GM10248 (cell line): ENCODE results near the gene CFAP97.

Experiments used
- CTCF ChIA-PET: fragments of 300-600 bp; sonication (Branson Sonifier 250); formaldehyde crosslinking; extraction: SDS; loops from one replicate; lab custom pipeline; 2021; ENCODE audit warnings: antibody characterized with exemption; lab: Yijun Ruan, JAX
- POLR2A ChIA-PET: fragments of 350-650 bp; sonication (Branson Sonifier 250); formaldehyde crosslinking; extraction: SDS; loops from one replicate; lab custom pipeline; 2020; ENCODE audit warnings: antibody characterized with exemption; lab: Yijun Ruan, JAX
- DNase-seq: peaks from one replicate; pipeline ENCODE4 v3.0.0; 2012; ENCODE audit errors: extremely low spot score
- CTCF ChIP-seq: IDR thresholded peaks from 2 replicates; pipeline ENCODE4 v1.5.1; 2012; ENCODE audit warnings: mild to moderate bottlenecking, low read depth; ENCODE audit errors: extremely low read depth, missing control alignments, control extremely low read depth

The CFAP97 gene

GRCh38 chr4:185151296-185151695 is 52.5 kb downstream of the CFAP97 start:
- ChIA-PET CTCF (interaction anchor here (0.8 to 1.6 kb wide), 5 partner anchors 8 to 259 kb away, joined by 3 to 7 read pairs (median 3); partner anchors contain the start of gene SLC25A4), POLR2A (no interaction called here)
- no peak for DNase-seq
- no peak for TF ChIP-seq CTCF

GRCh38 chr4:185149392-185149791 is 54.4 kb downstream of the CFAP97 start:
- CTCF ChIA-PET, result interaction anchor here (0.8 to 1.1 kb wide), 2 partner anchors 15 to 34 kb away, joined by 3 to 4 read pairs; no protein-coding TSS in a partner anchor
- TF ChIP-seq CTCF, result no peak
- DNase-seq, result no peak
- POLR2A ChIA-PET, result interaction anchor here (0.5 kb wide), 1 partner anchor 36 kb away, joined by 10 read pairs; no protein-coding TSS in a partner anchor

GRCh38 chr4:185145572-185145971 is 58.2 kb downstream of the CFAP97 start:
- ChIA-PET CTCF (interaction anchor here (0.7 to 3.5 kb wide), 7 partner anchors 9 to 104 kb away, joined by 3 to 18 read pairs (median 4); no protein-coding TSS in a partner anchor), POLR2A (no interaction called here)
- DNase-seq, result no peak
- TF ChIP-seq CTCF, result no peak

- CTCF ChIA-PET, result interaction anchor here (0.7 to 3.5 kb wide), 6 partner anchors 10 to 42 kb away, joined by 3 to 18 read pairs (median 4); no protein-coding TSS in a partner anchor
- POLR2A ChIA-PET, result no interaction called here
- no peak for TF ChIP-seq CTCF
- DNase-seq, result no peak
These were observed 59.1 kb downstream of the CFAP97 start for GRCh38 chr4:185144601-185145240.

GRCh38 chr4:185143601-185143969 is 60.2 kb downstream of the CFAP97 start:
- TF ChIP-seq CTCF, result no peak
- POLR2A ChIA-PET, result interaction anchor here (0.8 to 1.8 kb wide), 15 partner anchors 9 to 682 kb away, joined by 3 to 11 read pairs (median 5); no protein-coding TSS in a partner anchor
- CTCF ChIA-PET, result interaction anchor here (0.8 to 3.5 kb wide), 9 partner anchors 8 to 282 kb away, joined by 3 to 18 read pairs (median 4); partner anchors contain the start of gene UFSP2
- DNase-seq, result no peak

GRCh38 chr4:185142912-185143600 is 60.7 kb downstream of the CFAP97 start, which contains the start of gene SLC25A4:
SLC25A4 (plus strand) TSS chr4:185143266; CDS start chr4:185143373, 107 bp downstream.
- ChIA-PET CTCF (interaction anchor here (0.8 to 3.5 kb wide), 12 partner anchors 8 to 282 kb away, joined by 3 to 18 read pairs (median 3); partner anchors contain the start of gene UFSP2), POLR2A (interaction anchor here (0.5 to 1.8 kb wide), 21 partner anchors 9 to 681 kb away, joined by 3 to 11 read pairs (median 3); no protein-coding TSS in a partner anchor)
- DNase-seq, result peak; percentile 96
- TF ChIP-seq CTCF, result peak; percentile 56
